ENCODE results near the gene IL19.

Gene IL19

GRCh38 chr1:206867239-206867638 lies 96.7 kb downstream of the IL19 start:
- DNase-seq: no peak

- DNase-seq: no peak
These were observed 97.1 kb downstream of the IL19 start for GRCh38 chr1:206867716-206868115.

DNA sequence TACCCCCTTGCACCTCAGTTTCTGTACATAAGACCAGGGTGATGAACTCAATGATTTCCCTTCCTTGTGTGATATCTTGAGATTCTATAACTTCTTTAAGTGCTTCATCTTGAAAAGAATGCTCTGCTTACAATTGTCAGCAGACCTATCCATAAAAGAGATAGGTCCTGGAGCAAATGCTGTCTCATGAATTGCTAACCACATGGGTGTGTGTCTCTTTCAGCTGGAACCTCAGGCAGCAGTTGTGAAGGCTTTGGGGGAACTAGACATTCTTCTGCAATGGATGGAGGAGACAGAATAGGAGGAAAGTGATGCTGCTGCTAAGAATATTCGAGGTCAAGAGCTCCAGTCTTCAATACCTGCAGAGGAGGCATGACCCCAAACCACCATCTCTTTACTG lies 97.7 kb downstream of the IL19 start:
- DNase-seq: no peak

DNA sequence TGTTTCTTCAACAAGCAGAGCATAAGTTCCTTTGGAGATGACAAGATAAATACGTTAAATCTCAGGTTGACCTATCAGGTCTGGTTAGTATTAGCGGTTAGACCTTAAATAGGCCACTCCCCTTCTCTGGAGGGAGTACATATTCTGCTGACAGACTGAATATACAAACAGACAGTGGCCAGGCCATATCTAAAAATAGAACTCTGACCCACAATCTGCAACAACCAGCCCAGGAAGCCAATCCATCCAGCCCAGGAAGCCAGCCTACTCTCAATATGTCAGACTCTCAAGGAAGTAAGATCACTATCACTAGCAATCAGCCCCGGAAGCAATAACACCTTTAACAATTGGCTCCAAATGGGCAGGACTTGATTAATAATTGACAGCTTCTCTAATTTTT lies 101.6 kb downstream of the IL19 start:
- no peak for DNase-seq

DNA sequence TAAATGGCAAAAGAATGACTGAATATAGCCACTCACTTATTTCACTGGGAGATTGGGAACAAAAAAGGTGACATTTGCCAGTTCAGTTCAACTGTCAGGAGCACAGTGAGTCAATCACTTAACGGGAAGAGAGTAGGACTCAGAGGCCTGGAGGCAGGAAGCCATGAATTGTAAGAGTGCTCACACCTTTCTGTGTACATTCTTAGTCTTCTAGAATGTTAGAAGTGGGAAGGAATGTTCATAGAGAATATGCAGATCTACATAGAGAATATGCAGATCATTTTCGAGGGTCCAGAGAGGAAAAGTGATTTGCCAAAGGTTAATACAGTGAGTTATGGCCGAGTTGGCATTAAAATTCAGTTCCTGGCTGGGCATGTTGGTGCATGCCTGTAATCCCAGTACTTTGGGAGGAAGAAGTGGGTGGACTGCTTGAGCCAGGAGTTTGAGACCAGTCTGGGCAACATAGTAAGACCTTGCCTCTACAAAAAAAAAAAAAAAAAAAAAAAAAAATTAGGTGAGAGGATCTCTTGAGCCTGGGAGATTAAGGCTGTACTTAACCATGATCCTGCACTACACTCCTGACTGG lies 103.1 kb downstream of the IL19 start:
- no peak for DNase-seq

GRCh38 chr1:206875752-206876377 lies 105.3 kb downstream of the IL19 start:
- DNase-seq: no peak

DNA sequence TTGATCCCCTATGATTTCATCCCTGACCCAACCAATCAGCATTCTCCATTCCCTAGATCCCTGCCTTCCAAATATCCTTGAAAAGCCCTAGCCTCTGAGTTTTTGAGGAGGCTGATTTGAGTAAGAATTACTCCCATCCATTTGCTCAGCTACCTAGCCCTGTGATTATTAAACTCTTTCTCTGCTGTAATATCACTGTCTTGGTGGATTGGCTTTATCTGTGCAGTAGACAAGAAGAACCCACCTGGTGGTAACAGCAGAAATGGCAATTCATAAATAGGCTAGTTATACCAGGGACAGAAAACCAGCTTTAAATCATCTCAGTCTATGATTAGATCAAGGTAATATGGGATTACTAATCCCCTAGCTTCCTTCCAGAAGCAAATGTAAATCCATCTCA lies 107.9 kb downstream of the IL19 start:
- no peak for DNase-seq

GRCh38 chr1:206880314-206880713 lies 109.7 kb downstream of the IL19 start:
- DNase-seq: no peak

DNA sequence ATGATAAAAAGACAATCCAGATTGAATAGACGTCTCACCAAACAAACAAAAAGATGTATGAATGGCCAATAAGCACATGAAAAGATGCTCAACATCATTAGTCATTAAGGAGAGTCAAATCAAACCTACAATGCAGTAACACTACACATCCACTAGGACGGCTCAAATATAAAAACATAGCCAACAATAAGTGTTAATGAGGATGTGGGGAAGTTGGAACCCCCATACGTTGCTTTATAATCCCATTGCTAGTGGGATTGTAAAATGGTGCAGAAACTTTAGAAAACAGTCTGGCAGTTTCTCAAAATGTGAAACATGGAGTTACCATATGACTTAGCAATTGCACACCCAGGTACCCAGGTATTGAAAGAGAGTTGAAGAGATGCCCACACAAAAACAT lies 112.0 kb downstream of the IL19 start:
- no peak for DNase-seq

- DNase-seq: no peak
These were observed 112.6 kb downstream of the IL19 start for GRCh38 chr1:206883160-206883559.

DNA sequence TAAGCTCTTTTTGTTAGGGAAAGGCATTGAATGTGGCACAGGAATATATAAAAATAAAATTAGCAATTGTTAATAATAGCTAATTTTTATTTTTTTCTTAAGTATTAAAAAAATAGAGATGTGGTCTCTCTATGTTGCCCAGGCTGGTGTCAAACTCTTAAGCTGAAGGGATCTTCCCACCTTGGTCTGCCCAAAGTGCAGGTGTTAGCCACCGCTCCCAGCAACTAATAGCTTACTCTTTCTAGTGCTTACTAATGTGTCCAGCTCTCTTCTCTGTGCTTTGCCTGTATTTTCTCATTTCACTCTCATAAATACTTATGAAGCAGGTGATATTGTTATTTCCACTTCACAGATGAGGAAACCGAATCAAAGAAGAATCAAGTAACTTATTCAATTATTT lies 113.3 kb downstream of the IL19 start:
- DNase-seq: no peak

GRCh38 chr1:206885341-206886060 lies 114.9 kb downstream of the IL19 start:
- DNase-seq: no peak

GRCh38 chr1:206886831-206887230 lies 116.3 kb downstream of the IL19 start:
- no peak for DNase-seq

- no peak for DNase-seq
These were observed 117.1 kb downstream of the IL19 start for GRCh38 chr1:206887701-206888100.

DNA sequence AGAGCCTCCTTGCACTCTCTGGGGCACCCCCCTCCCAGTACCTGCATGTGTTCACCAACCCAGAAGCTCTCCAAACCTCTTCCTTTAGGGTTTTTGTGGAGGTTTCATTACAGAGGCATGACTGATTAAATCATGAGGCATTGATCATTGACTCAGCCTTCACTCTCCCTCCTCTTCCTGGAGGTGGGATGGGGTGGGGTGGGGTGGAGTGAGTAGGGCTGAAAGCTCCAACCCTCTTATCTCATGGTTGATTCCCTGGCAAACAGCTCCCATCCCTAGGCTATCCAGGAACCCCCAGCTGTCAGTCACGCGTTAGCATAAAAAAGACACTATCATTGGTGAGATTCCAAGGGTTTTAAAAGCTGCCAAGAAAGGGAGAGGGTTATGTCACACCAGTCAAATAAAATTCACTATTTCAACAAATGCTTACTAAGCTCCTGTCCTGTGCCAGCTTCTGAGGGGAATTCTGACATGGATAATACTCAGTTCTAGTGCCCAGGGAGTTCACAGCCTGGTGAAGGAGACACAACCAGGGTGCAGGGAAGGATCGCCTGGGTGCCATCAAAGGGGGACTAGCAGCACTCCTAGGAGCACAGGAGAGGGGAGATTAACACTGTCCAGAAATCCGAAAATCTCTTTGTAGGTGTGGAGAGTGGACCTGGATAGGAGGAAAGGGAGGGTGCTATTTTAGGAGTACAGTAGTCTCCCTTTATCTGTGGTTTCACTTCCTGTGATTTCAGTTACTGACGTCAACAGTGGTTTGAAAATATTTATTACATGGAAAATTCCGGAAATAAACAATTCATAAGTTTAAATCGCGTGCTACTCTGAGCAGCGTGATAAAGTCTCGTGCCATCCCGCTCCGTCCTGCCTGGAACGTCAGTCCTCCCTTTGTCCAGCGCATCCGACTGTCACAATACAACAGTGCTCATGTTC lies 119.8 kb downstream of the IL19 start:
- DNase-seq: no peak

GRCh38 chr1:206891412-206891811 lies 120.8 kb downstream of the IL19 start:
- no peak for DNase-seq

Data from GDM1 (cell line).